ENCODE measurements around the gene GCNT3. TPM values are rescaled to one million over a fixed set of nuclear protein-coding genes. Genes with fewer than 3 reads are reported as not detected.

Gene GCNT3, protein sequence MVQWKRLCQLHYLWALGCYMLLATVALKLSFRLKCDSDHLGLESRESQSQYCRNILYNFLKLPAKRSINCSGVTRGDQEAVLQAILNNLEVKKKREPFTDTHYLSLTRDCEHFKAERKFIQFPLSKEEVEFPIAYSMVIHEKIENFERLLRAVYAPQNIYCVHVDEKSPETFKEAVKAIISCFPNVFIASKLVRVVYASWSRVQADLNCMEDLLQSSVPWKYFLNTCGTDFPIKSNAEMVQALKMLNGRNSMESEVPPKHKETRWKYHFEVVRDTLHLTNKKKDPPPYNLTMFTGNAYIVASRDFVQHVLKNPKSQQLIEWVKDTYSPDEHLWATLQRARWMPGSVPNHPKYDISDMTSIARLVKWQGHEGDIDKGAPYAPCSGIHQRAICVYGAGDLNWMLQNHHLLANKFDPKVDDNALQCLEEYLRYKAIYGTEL
- total RNA-seq, result 4.2 and 5.6 TPM in 2 replicates

DNA sequence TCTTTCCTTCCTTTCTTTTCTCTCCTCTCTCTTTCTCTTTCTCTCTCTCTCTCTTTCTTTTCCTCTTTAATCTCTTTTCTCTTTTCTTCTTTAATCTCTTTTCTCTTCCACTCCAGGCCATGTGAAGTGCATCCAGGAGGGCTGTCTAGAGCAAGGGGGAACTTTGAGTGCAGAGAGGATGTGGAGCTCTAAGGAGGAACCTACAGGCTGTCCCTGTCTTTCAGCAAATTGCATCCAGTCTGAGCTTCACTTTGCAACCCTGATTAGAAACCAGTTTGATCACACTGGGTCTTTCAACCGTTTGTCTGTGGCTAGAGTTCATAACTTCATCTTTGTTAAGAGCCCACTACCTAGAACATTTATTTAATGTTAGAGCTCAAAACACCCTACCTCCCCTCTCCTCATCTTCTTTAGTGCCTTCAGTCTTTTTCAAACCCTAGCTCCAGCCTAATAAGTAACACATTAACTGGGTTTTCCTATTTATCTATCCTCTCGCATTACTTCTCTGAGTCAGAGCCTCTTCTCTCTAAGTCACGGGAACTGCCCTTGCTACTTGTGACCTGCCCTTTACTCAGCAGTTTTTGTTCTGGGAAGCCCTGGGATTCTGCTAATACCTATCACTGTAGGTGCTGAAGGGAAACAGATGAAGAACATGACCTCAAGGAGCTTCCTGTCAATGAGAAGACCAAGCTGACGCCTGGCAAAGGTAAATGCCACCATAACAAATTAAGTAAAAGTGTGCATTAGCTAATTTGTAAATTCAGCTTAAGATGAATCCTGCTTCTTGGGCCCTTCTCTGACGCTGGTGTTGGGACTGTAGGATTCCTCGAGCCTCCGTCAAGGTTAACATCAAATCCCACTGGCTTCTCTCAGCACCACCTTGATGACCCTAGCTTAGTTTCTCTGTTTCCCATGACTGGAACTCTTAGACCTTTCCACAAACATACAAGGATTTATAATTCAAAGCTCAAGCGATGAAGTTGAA lies at the start of gene GCNT3:
Gene GCNT3 (plus strand): TSS at position 508 of the 985 bp plus-strand sequence. CDS start 6,456 bp downstream, outside the sequence.

DNA sequence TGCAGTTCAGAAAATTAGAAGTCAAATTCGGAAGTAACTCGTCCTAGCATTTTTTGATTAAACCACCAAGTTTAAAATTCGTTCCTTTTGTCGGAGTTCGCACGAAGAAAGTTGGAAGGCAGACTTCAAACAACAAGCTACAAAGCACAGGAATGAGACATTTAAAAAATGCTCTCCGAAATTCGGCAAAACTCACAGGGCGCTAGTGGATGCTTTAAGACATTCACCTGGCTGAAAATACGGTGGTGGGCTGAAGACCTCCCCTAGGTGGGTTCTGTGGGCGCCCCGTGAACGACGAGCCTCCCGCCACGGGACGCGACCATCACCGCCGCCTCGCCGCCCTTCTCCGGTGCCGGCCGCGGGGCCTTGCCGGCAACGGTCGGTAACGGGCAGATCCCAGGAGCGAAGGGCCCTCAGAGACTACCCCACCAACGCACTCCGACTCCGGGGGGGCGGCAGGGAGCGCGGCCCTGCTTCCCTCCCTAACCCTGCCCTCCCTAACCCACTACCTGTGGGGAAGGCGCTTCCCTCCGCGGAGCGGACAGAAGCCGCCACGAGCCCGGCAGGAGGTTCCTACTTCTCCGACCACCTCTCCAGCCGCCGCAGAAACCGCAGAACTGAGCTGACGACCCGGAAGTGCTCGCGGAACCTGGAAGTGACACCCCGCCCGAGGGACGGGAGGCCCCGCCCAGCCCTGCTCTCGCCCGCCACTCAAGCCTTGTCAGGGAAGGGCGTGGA lies 45.5 kb downstream of the GCNT3 start, which contains the start of gene GTF2A2:
Gene GTF2A2 (minus strand): TSS at position 619 of the 738 bp plus-strand sequence. CDS start 5,238 bp downstream, outside the sequence.

Other genes with a start within 250 kb of the GCNT3 start
- gene MYO1E, start 238.9 kb upstream of the GCNT3 start, total RNA-seq, result 80.5 and 96.1 TPM in 2 replicates
- 0.19 and 0.78 TPM in 2 replicates for gene FAM81A, start 173.6 kb upstream of the GCNT3 start, total RNA-seq
- 52.3 and 53.6 TPM in 2 replicates for gene GTF2A2, start 45.7 kb downstream of the GCNT3 start, total RNA-seq
- gene BNIP2, start 77.5 kb downstream of the GCNT3 start, total RNA-seq, result 66.5 and 92.9 TPM in 2 replicates